Left ventricle myocardium inferior (tissue), 1 donor: Measurements from ENCODE around the gene COL4A2. TPM values are rescaled to one million over a fixed set of nuclear protein-coding genes. Genes with fewer than 3 reads are reported as not detected.

Source experiments
- DNase-seq: peaks from one replicate; pipeline ENCODE4 v3.0.0-alpha.2; 2020
- H3K27ac ChIP-seq: fragments of 200-600 bp; replicated peaks from 2 replicates; pipeline ENCODE4 v1.8.0; 2021
- H3K27me3 ChIP-seq: fragments of 200-600 bp; 2 replicates; pipeline ENCODE4 v1.8.0; 2021; ENCODE audit warnings: low read depth
- H3K36me3 ChIP-seq: fragments of 200-600 bp; 2 replicates; pipeline ENCODE4 v1.8.0; 2021
- H3K4me1 ChIP-seq: fragments of 200-600 bp; 2 replicates; pipeline ENCODE4 v1.8.0; 2021
- H3K4me3 ChIP-seq: fragments of 200-600 bp; 2 replicates; pipeline ENCODE4 v1.8.0; 2021; ENCODE audit warnings: mild to moderate bottlenecking, moderate library complexity
- H3K9me3 ChIP-seq: fragments of 200-600 bp; replicated peaks from 2 replicates; pipeline ENCODE4 v1.8.0; 2021
- CTCF ChIP-seq: fragments of 200-600 bp; IDR thresholded peaks from 2 replicates; pipeline ENCODE4 v1.8.0; 2021; ENCODE audit warnings: antibody characterized with exemption, mild to moderate bottlenecking, borderline replicate concordance
- intact Hi-C: fragments of 100-400 bp; cut with micrococcal nuclease; formaldehyde crosslinking; loops from one replicate; pipeline ENCODE4 v1.11.0; 2022
- total RNA-seq: library from RNA; stranded (reverse); fragmentation: NEBNext Ultra II Directional; extraction: Animal tissue kit (Norgen Biotek cat#: 25700); gene quantifications from one replicate; pipeline ENCODE4 v1.2.1, GENCODE V29; 2021
- donor health status: DM: no; HTN: yes; CAD: no; lungs with severe emphysema.

The COL4A2 gene
- total RNA-seq, 1 donor from 2014 or later, result 117 TPM

- DNase-seq, result peak; percentile 49
- TF ChIP-seq CTCF, result no peak
- H3K36me3 ChIP-seq, result peaks cover 97% of the 10 kb centered on the region
- no peak overlapping the region for H3K4me3 ChIP-seq
- H3K27ac ChIP-seq, result peak overlapping the region; percentile 27
- peaks cover 17% of the 10 kb centered on the region for H3K4me1 ChIP-seq
- intact Hi-C loops, result no loop called here
- H3K9me3 ChIP-seq, result no peaks in the 10 kb centered on the region
- no peaks in the 10 kb centered on the region for H3K27me3 ChIP-seq
Measured at GRCh38 chr13:110471833-110472162, 164.7 kb downstream of the COL4A2 start.

- TF ChIP-seq CTCF, result no peak
- Histone ChIP-seq H3K9me3 (no peaks in the 10 kb centered on the region), H3K27me3 (no peaks in the 10 kb centered on the region), H3K4me1 (peaks cover 28% of the 10 kb centered on the region), H3K4me3 (no peak overlapping the region), H3K36me3 (peaks cover 94% of the 10 kb centered on the region), H3K27ac (no peak overlapping the region)
- intact Hi-C loops, result no loop called here
- no peak for DNase-seq
Measured at GRCh38 chr13:110472904-110473563, 165.9 kb downstream of the COL4A2 start.

GRCh38 chr13:110474713-110475112 is 167.6 kb downstream of the COL4A2 start:
- peaks cover 44% of the 10 kb centered on the region for H3K4me1 ChIP-seq
- no peaks in the 10 kb centered on the region for H3K27me3 ChIP-seq
- no peaks in the 10 kb centered on the region for H3K9me3 ChIP-seq
- intact Hi-C loops, result no loop called here
- no peak for TF ChIP-seq CTCF
- no peak overlapping the region for H3K4me3 ChIP-seq
- DNase-seq, result no peak
- peaks cover 90% of the 10 kb centered on the region for H3K36me3 ChIP-seq
- no peak overlapping the region for H3K27ac ChIP-seq

GRCh38 chr13:110475117-110475516 is 168.0 kb downstream of the COL4A2 start:
- Histone ChIP-seq H3K4me3 (no peak overlapping the region), H3K9me3 (no peaks in the 10 kb centered on the region), H3K27me3 (no peaks in the 10 kb centered on the region), H3K4me1 (peaks cover 44% of the 10 kb centered on the region), H3K27ac (no peak overlapping the region), H3K36me3 (peaks cover 90% of the 10 kb centered on the region)
- DNase-seq, result no peak
- intact Hi-C loops, result no loop called here
- no peak for TF ChIP-seq CTCF

GRCh38 chr13:110475550-110476219 is 168.6 kb downstream of the COL4A2 start:
- H3K27ac ChIP-seq, result no peak overlapping the region
- no peak for DNase-seq
- peaks cover 39% of the 10 kb centered on the region for H3K4me1 ChIP-seq
- H3K9me3 ChIP-seq, result no peaks in the 10 kb centered on the region
- H3K36me3 ChIP-seq, result peaks cover 89% of the 10 kb centered on the region
- H3K27me3 ChIP-seq, result no peaks in the 10 kb centered on the region
- H3K4me3 ChIP-seq, result no peak overlapping the region
- TF ChIP-seq CTCF, result no peak
- intact Hi-C loops, result no loop called here
